ENCODE data around the gene ZFAND3. TPM values are rescaled to one million over a fixed set of nuclear protein-coding genes. Genes with fewer than 3 reads are reported as not detected.

Gene ZFAND3
- total RNA-seq, 2 experiments from 2014 or later = 8.3 to 33.8 TPM

DNA sequence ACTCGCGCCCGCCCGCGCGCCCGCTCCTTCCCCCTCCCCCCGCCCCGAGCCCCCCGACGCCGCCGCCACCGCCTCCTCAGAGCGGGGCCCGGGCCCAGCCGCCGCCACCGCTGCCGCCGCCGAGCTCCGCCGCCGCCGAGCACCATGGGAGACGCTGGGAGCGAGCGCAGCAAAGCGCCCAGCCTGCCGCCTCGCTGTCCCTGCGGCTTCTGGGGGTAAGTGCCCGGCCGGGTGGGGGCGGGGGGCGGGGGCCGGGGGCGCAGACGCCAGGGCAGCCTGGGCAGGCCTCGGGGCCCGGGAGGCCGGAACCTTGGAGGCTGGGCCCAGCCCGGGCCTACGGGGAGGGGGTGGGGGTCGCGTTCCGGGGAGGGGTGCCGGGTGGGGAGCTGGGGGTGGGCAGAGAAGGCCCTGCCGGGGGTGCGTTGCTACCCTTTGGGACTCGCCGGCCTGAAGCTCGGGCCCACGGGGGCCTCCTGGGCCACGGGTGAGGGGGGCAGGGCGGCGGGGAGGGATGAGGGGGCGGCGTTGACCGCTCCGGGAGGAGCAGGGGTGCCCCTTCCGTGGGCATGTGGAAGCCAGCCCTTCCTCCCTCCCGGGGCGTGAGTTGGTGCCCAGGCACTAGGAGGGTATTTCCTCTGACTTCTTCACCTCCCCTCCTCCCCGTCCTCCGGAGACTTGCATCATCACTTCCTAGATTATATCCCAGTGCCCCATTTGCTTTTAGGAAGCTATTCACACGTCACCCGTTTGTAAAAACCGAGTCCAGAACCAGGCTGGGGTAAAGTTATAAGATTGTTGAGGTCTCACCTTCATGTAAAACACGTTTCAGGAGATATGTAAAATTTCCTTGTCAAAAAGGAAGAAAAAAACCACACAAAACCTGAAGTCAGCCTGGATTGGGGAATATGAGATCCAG is 533 bp downstream of the ZFAND3 start:
- intact Hi-C loops (cut with micrococcal nuclease; ENCODE audit: unreplicated experiment) = no loop called here
- Histone ChIP-seq H4K20me1 (ENCODE audit: insufficient read depth, low read length) (peaks cover 18% of the 10 kb centered on the region; the same call in 1 of the 2 replicates), H3K79me2 (ENCODE audit: insufficient read depth, low read depth, low read length) (peaks cover 40% of the 10 kb centered on the region), H3K4me3 (ENCODE audit: low read depth, low read length, poor library complexity, severe bottlenecking) (peak overlapping the region; percentile 84), H3K36me3 (ENCODE audit: insufficient read depth, low read length) (no peaks in the 10 kb centered on the region), H3K9me2 (ENCODE audit: insufficient read depth, low read length) (no peaks in the 10 kb centered on the region), H3K4me2 (ENCODE audit: low read length) (peak overlapping the region; percentile 100), H3K4me1 (ENCODE audit: insufficient read depth, low read length, poor library complexity, severe bottlenecking) (peaks cover 18% of the 10 kb centered on the region), H3K9me3 (ENCODE audit: low read length) (no peaks in the 10 kb centered on the region), H3K27ac (ENCODE audit: low read depth, low read length, poor library complexity, severe bottlenecking) (peak overlapping the region; percentile 11), H2AFZ (ENCODE audit: low read length) (peak overlapping the region; percentile 42; the same call in 1 of the 2 replicates)
- POLR2A ChIA-PET = interaction anchor here (0.6 to 1.5 kb wide), 6 partner anchors 9 to 1257 kb away, joined by 3 to 5 read pairs (median 3); no protein-coding TSS in a partner anchor
- no TSS peak for BruUV-seq (replicated peaks)
- TF ChIP-seq EZH2phosphoT487 (IDR thresholded peaks at IDR 0.05; ENCODE audit: borderline replicate concordance, low read depth, low read length) = no peak
- TF ChIP-seq, protein P1, sequence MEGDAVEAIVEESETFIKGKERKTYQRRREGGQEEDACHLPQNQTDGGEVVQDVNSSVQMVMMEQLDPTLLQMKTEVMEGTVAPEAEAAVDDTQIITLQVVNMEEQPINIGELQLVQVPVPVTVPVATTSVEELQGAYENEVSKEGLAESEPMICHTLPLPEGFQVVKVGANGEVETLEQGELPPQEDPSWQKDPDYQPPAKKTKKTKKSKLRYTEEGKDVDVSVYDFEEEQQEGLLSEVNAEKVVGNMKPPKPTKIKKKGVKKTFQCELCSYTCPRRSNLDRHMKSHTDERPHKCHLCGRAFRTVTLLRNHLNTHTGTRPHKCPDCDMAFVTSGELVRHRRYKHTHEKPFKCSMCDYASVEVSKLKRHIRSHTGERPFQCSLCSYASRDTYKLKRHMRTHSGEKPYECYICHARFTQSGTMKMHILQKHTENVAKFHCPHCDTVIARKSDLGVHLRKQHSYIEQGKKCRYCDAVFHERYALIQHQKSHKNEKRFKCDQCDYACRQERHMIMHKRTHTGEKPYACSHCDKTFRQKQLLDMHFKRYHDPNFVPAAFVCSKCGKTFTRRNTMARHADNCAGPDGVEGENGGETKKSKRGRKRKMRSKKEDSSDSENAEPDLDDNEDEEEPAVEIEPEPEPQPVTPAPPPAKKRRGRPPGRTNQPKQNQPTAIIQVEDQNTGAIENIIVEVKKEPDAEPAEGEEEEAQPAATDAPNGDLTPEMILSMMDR (conservative IDR thresholded peaks at IDR 0.05; ENCODE audit: low read length) = no peak
- DNase-seq (ENCODE audit: low spot score) = peak; percentile 37
- CTCF ChIA-PET (ENCODE audit: unreplicated experiment) = no interaction called here

DNA sequence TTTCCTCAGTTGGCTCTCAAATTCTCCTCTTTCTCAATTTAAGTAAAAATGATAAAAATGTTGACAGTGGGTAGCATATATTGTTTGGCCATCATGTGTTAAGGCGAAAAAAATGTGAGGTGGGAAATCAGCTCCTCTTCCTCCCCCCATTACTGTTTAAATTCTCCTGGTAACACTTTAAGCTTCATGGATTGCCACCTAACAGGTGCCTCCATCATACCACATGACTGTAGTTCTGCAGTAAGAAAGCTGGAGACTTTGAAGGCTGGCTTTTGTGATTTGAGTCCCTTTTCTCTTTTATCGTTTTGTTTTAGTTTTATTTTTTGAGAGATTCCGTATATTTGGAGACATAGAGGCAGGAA is 1.2 kb downstream of the ZFAND3 start:
- Histone ChIP-seq H3K4me1 (ENCODE audit: insufficient read depth, low read length, poor library complexity, severe bottlenecking) (peaks cover 18% of the 10 kb centered on the region), H3K9me3 (ENCODE audit: low read length) (no peaks in the 10 kb centered on the region), H3K4me2 (ENCODE audit: low read length) (peak overlapping the region; percentile 100), H3K4me3 (ENCODE audit: low read depth, low read length, poor library complexity, severe bottlenecking) (peak overlapping the region; percentile 84), H3K9me2 (ENCODE audit: insufficient read depth, low read length) (no peaks in the 10 kb centered on the region), H3K79me2 (ENCODE audit: insufficient read depth, low read depth, low read length) (peaks cover 46% of the 10 kb centered on the region), H4K20me1 (ENCODE audit: insufficient read depth, low read length) (peaks cover 18% of the 10 kb centered on the region; the same call in 1 of the 2 replicates), H2AFZ (ENCODE audit: low read length) (peak overlapping the region; percentile 42; the same call in 1 of the 2 replicates), H3K27ac (ENCODE audit: low read depth, low read length, poor library complexity, severe bottlenecking) (peak overlapping the region; percentile 11), H3K36me3 (ENCODE audit: insufficient read depth, low read length) (no peaks in the 10 kb centered on the region)
- BruUV-seq (replicated peaks) = TSS peak; percentile 43
- ChIA-PET POLR2A (interaction anchor here (1.0 to 1.5 kb wide), 4 partner anchors 10 to 25 kb away, joined by 3 to 4 read pairs (median 3); no protein-coding TSS in a partner anchor), CTCF (ENCODE audit: unreplicated experiment) (no interaction called here)
- intact Hi-C loops (cut with micrococcal nuclease; ENCODE audit: unreplicated experiment) = no loop called here
- peak; percentile 14 for DNase-seq (ENCODE audit: low spot score)
- TF ChIP-seq EZH2phosphoT487 (IDR thresholded peaks at IDR 0.05; ENCODE audit: borderline replicate concordance, low read depth, low read length) = no peak
- TF ChIP-seq, protein P1 (conservative IDR thresholded peaks at IDR 0.05; ENCODE audit: low read length) = no peak

Measured in OCI-LY7 (cell line).